Measurements from ENCODE around the gene SHISA7.

The SHISA7 gene

GRCh38 chr19:55400281-55401087 is 42.6 kb downstream of the SHISA7 start:
- no peak overlapping the region for H3K9ac ChIP-seq (ENCODE audit: low read length)
- H3K36me3 ChIP-seq (ENCODE audit: control insufficient read depth, low read depth, low read length): peaks cover 49% of the 10 kb centered on the region
- H3K27ac ChIP-seq (ENCODE audit: low read length): no peak overlapping the region
- no peaks in the 10 kb centered on the region for H3K27me3 ChIP-seq (ENCODE audit: control insufficient read depth, insufficient read depth, low read length)
- H3K4me3 ChIP-seq (ENCODE audit: low read length): no peak overlapping the region
- H3K9me3 ChIP-seq (ENCODE audit: control insufficient read depth, low read depth, low read length): no peaks in the 10 kb centered on the region
- peaks cover 1% of the 10 kb centered on the region for H3K4me1 ChIP-seq (ENCODE audit: control insufficient read depth, low read depth, low read length)

GRCh38 chr19:55398200-55398925 is 44.7 kb downstream of the SHISA7 start:
- peaks cover 32% of the 10 kb centered on the region for H3K36me3 ChIP-seq (ENCODE audit: control insufficient read depth, low read depth, low read length)
- no peak overlapping the region for H3K4me3 ChIP-seq (ENCODE audit: low read length)
- H3K4me1 ChIP-seq (ENCODE audit: control insufficient read depth, low read depth, low read length): no peaks in the 10 kb centered on the region
- no peaks in the 10 kb centered on the region for H3K9me3 ChIP-seq (ENCODE audit: control insufficient read depth, low read depth, low read length)
- no peaks in the 10 kb centered on the region for H3K27me3 ChIP-seq (ENCODE audit: control insufficient read depth, insufficient read depth, low read length)
- no peak overlapping the region for H3K27ac ChIP-seq (ENCODE audit: low read length)
- no peak overlapping the region for H3K9ac ChIP-seq (ENCODE audit: low read length)

- Histone ChIP-seq H3K4me3 (ENCODE audit: low read length) (no peak overlapping the region), H3K9ac (ENCODE audit: low read length) (no peak overlapping the region)
Observed at GRCh38 chr19:55392820-55393761, 50.0 kb downstream of the SHISA7 start.

DNA sequence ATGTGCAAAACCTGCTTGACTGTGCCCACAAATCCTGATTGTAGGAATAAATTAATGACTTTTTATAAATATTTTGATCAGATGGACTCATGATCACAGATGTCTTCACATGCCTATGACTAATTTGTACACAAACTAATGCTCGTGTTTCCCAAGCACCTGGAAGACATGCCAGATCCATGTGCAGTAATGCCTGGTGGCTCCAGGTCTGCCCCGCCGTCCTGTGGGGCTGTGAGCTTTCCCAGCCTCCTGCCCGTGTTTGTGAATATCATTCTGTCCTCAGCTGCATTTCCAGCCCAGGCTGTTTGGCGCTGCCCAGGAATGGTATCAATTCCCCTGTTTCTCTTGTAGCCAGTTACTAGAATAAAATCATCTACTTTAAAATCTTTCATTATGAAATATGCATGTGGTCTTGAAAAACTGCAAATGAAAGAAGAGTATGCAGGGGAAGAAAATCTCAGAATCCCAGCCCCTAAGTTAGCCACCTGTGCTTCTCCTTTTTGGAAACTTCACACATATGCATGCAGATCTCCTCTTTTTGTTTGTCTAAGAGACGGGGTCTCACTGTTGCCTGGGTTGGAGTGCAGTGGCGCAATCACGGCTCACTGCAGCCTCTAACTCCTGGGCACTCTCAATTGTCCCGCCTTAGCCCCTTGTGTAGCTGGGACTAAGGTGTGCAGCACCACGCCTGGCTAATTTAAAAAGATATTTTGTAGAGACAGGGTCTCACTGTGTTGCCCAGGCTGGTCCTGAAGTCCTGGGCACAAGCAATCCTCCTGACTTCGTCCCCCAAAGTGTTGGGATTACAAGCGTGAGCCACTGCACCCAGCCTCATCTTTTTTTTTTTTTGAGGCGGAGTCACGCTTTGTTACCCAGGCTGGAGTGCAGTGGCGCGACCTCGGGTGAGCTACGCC is 51.1 kb downstream of the SHISA7 start:
- peaks cover 15% of the 10 kb centered on the region for H3K4me1 ChIP-seq (ENCODE audit: control insufficient read depth, low read depth, low read length)
- peaks cover 25% of the 10 kb centered on the region for H3K36me3 ChIP-seq (ENCODE audit: control insufficient read depth, low read depth, low read length)
- H3K27ac ChIP-seq (ENCODE audit: low read length): no peak overlapping the region
- no peaks in the 10 kb centered on the region for H3K27me3 ChIP-seq (ENCODE audit: control insufficient read depth, insufficient read depth, low read length)
- no peaks in the 10 kb centered on the region for H3K9me3 ChIP-seq (ENCODE audit: control insufficient read depth, low read depth, low read length)
- peak overlapping the region; percentile 25 for H3K4me3 ChIP-seq (ENCODE audit: low read length)
- no peak overlapping the region for H3K9ac ChIP-seq (ENCODE audit: low read length)

More at GRCh38 chr19:55392820-55393761, 50.0 kb downstream of the SHISA7 start:
- H3K4me1 ChIP-seq (ENCODE audit: control insufficient read depth, low read depth, low read length): peaks cover 10% of the 10 kb centered on the region
- H3K27me3 ChIP-seq (ENCODE audit: control insufficient read depth, insufficient read depth, low read length): no peaks in the 10 kb centered on the region
- H3K36me3 ChIP-seq (ENCODE audit: control insufficient read depth, low read depth, low read length): peaks cover 14% of the 10 kb centered on the region
- H3K27ac ChIP-seq (ENCODE audit: low read length): no peak overlapping the region
- H3K9me3 ChIP-seq (ENCODE audit: control insufficient read depth, low read depth, low read length): no peaks in the 10 kb centered on the region

- no peaks in the 10 kb centered on the region for H3K27me3 ChIP-seq (ENCODE audit: control insufficient read depth, insufficient read depth, low read length)
- H3K4me1 ChIP-seq (ENCODE audit: control insufficient read depth, low read depth, low read length): peaks cover 17% of the 10 kb centered on the region
- peaks cover 29% of the 10 kb centered on the region for H3K36me3 ChIP-seq (ENCODE audit: control insufficient read depth, low read depth, low read length)
- no peak overlapping the region for H3K27ac ChIP-seq (ENCODE audit: low read length)
- no peaks in the 10 kb centered on the region for H3K9me3 ChIP-seq (ENCODE audit: control insufficient read depth, low read depth, low read length)
- no peak overlapping the region for H3K4me3 ChIP-seq (ENCODE audit: low read length)
- no peak overlapping the region for H3K9ac ChIP-seq (ENCODE audit: low read length)
Observed at GRCh38 chr19:55391191-55391670, 51.9 kb downstream of the SHISA7 start.

DNA sequence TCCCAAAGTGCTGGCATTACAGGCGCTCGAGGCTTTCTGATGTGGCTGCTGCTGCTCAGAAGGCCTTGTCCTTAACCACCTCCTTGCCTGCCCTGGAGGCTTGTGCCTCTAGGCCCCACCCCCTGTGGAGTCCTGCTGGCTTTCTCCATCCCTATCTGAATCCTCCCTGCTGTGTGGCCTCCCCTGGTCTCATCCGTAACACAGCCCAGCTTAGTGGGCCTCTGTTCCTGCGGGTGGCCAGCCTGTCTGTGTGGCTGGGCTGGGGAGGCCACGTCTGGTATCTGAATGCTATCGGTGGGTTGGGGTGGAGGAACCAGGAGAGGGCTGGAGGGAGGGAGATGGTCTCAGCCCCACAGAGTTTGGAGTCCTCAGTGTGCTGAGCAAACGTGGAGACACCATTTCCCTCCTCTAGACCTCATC is 52.6 kb downstream of the SHISA7 start:
- Histone ChIP-seq H3K27me3 (ENCODE audit: control insufficient read depth, insufficient read depth, low read length) (no peaks in the 10 kb centered on the region), H3K36me3 (ENCODE audit: control insufficient read depth, low read depth, low read length) (peaks cover 29% of the 10 kb centered on the region), H3K4me1 (ENCODE audit: control insufficient read depth, low read depth, low read length) (peaks cover 17% of the 10 kb centered on the region), H3K9me3 (ENCODE audit: control insufficient read depth, low read depth, low read length) (no peaks in the 10 kb centered on the region), H3K9ac (ENCODE audit: low read length) (no peak overlapping the region), H3K4me3 (ENCODE audit: low read length) (no peak overlapping the region), H3K27ac (ENCODE audit: low read length) (no peak overlapping the region)

- no peak overlapping the region for H3K9ac ChIP-seq (ENCODE audit: low read length)
- H3K4me3 ChIP-seq (ENCODE audit: low read length): no peak overlapping the region
- H3K4me1 ChIP-seq (ENCODE audit: control insufficient read depth, low read depth, low read length): peaks cover 22% of the 10 kb centered on the region
- H3K36me3 ChIP-seq (ENCODE audit: control insufficient read depth, low read depth, low read length): peaks cover 29% of the 10 kb centered on the region
- no peak overlapping the region for H3K27ac ChIP-seq (ENCODE audit: low read length)
- no peaks in the 10 kb centered on the region for H3K9me3 ChIP-seq (ENCODE audit: control insufficient read depth, low read depth, low read length)
- no peaks in the 10 kb centered on the region for H3K27me3 ChIP-seq (ENCODE audit: control insufficient read depth, insufficient read depth, low read length)
Observed at GRCh38 chr19:55389386-55390317, 53.4 kb downstream of the SHISA7 start.

GRCh38 chr19:55387736-55388497 is 55.2 kb downstream of the SHISA7 start:
- Histone ChIP-seq H3K4me3 (ENCODE audit: low read length) (peak overlapping the region; percentile 97), H3K36me3 (ENCODE audit: control insufficient read depth, low read depth, low read length) (peaks cover 29% of the 10 kb centered on the region), H3K9me3 (ENCODE audit: control insufficient read depth, low read depth, low read length) (no peaks in the 10 kb centered on the region), H3K27me3 (ENCODE audit: control insufficient read depth, insufficient read depth, low read length) (peaks cover 2% of the 10 kb centered on the region), H3K27ac (ENCODE audit: low read length) (no peak overlapping the region), H3K9ac (ENCODE audit: low read length) (no peak overlapping the region), H3K4me1 (ENCODE audit: control insufficient read depth, low read depth, low read length) (peaks cover 24% of the 10 kb centered on the region)

- peaks cover 14% of the 10 kb centered on the region for H3K27me3 ChIP-seq (ENCODE audit: control insufficient read depth, insufficient read depth, low read length)
- peak overlapping the region; percentile 86 for H3K9ac ChIP-seq (ENCODE audit: low read length)
- H3K36me3 ChIP-seq (ENCODE audit: control insufficient read depth, low read depth, low read length): peaks cover 29% of the 10 kb centered on the region
- H3K27ac ChIP-seq (ENCODE audit: low read length): no peak overlapping the region
- H3K4me1 ChIP-seq (ENCODE audit: control insufficient read depth, low read depth, low read length): peaks cover 16% of the 10 kb centered on the region
- no peaks in the 10 kb centered on the region for H3K9me3 ChIP-seq (ENCODE audit: control insufficient read depth, low read depth, low read length)
- H3K4me3 ChIP-seq (ENCODE audit: low read length): peak overlapping the region; percentile 97
Observed at GRCh38 chr19:55386493-55386971, 56.6 kb downstream of the SHISA7 start.

Measured in iPS-18a (cell line).